Measurements from ENCODE around the gene EXOSC5.

- TF ChIP-seq CTCF (IDR thresholded peaks at IDR 0.05) (no peak), POLR2A (IDR thresholded peaks at IDR 0.05) (no peak)
Measured at GRCh38 chr19:41407271-41407670, 10.1 kb upstream of the EXOSC5 start.

All from body of pancreas (tissue), 4 donors.